CD14-positive monocyte (primary cell): ENCODE measurements around the gene HCN3. TPM values are rescaled to one million over a fixed set of nuclear protein-coding genes. Genes with fewer than 3 reads are reported as not detected.

Experiments
- DNase-seq, 3 donors: peaks; one replicate each; pipeline ENCODE4 v3.0.0-alpha.2; 2011 to 2022
- H2AFZ ChIP-seq: 2 replicates; pipeline ENCODE4 v1.6.0; 2012; ENCODE audit warnings: mild to moderate bottlenecking, low read depth, low read length, inconsistent platforms; ENCODE audit not compliant: insufficient read depth, poor library complexity, severe bottlenecking
- H3K27ac ChIP-seq, 2 donors: 1 replicate in 1 of 2; 2 replicates in 1 of 2; pipeline ENCODE4 v1.5.1; 2012 to 2013; ENCODE audit warnings: low read length in 2 of 2, control low read depth in 1 of 2, inconsistent platforms in 1 of 2, low read depth in 1 of 2, mild to moderate bottlenecking in 1 of 2
- H3K27me3 ChIP-seq, 2 donors: one replicate each; pipeline versions ENCODE4 v1.6.0 to v1.6.1; 2011 to 2013; ENCODE audit warnings: low read length in 2 of 2; ENCODE audit not compliant: control insufficient read depth in 2 of 2, insufficient read depth in 2 of 2
- H3K36me3 ChIP-seq, 2 donors: replicated peaks in 1 of 2; 1 replicate in 1 of 2; 2 replicates in 1 of 2; pipeline versions ENCODE4 v1.5.1 to v1.6.1; 2012 to 2013; ENCODE audit warnings: low read length in 2 of 2, control low read depth in 1 of 2, inconsistent platforms in 1 of 2, mild to moderate bottlenecking in 1 of 2; ENCODE audit not compliant: insufficient read depth in 2 of 2, control insufficient read depth in 1 of 2
- H3K4me1 ChIP-seq, 2 donors: 1 replicate in 1 of 2; 2 replicates in 1 of 2; pipeline versions ENCODE4 v1.5.1 to v1.6.1; 2012 to 2013; ENCODE audit warnings: low read length in 2 of 2, control low read depth in 1 of 2, inconsistent platforms in 1 of 2, mild to moderate bottlenecking in 1 of 2, moderate library complexity in 1 of 2; ENCODE audit not compliant: insufficient read depth in 2 of 2, control insufficient read depth in 1 of 2
- H3K4me2 ChIP-seq: replicated peaks from 2 replicates; pipeline ENCODE3; 2012; ENCODE audit warnings: low read length, moderate library complexity, mild to moderate bottlenecking; ENCODE audit not compliant: poor library complexity, severe bottlenecking; ENCODE audit errors: extremely low read depth
- H3K4me3 ChIP-seq, 3 experiments: fragments of 200-600 bp in 1 of 3; sonication (generic) in 1 of 3; replicated peaks in 1 of 3; 1 replicate in 2 of 3; 2 replicates in 1 of 3; pipeline ENCODE4 v1.5.1; 2011 to 2013; ENCODE audit warnings: low read length in 3 of 3, mild to moderate bottlenecking in 3 of 3, control low read depth in 2 of 3, low read depth in 2 of 3, inconsistent platforms in 1 of 3, moderate library complexity in 1 of 3
- H3K79me2 ChIP-seq: 2 replicates; pipeline ENCODE4 v1.6.0; 2012; ENCODE audit warnings: mild to moderate bottlenecking, control low read depth, inconsistent platforms, low read length, moderate library complexity; ENCODE audit not compliant: insufficient read depth
- H3K9ac ChIP-seq: 2 replicates; pipeline ENCODE4 v1.6.0; 2017; ENCODE audit warnings: low read length, mild to moderate bottlenecking; ENCODE audit not compliant: insufficient read depth, poor library complexity, severe bottlenecking
- H3K9me3 ChIP-seq, 2 donors: replicated peaks in 1 of 2; 1 replicate in 1 of 2; 2 replicates in 1 of 2; pipeline versions ENCODE4 v1.5.1 to v1.6.1; 2012 to 2013; ENCODE audit warnings: low read length in 2 of 2, control low read depth in 1 of 2; ENCODE audit not compliant: control insufficient read depth in 1 of 2, insufficient read depth in 1 of 2
- H4K20me1 ChIP-seq: 2 replicates; pipeline ENCODE4 v1.6.0; 2012; ENCODE audit warnings: mild to moderate bottlenecking, low read length, control low read depth, moderate library complexity; ENCODE audit not compliant: insufficient read depth
- H3K27ac Mint-ChIP-seq, 7 donors: one replicate each; pipeline ENCODE4 v1.8.0; 2020; ENCODE audit warnings: mild to moderate bottlenecking in 7 of 7, mixed read lengths in 7 of 7, moderate library complexity in 6 of 7, inconsistent platforms in 2 of 7
- H3K27me3 Mint-ChIP-seq, 3 donors: one replicate each; pipeline ENCODE4 v1.8.0; 2021 to 2022; ENCODE audit warnings: low read depth in 3 of 3, mild to moderate bottlenecking in 3 of 3, mixed read lengths in 3 of 3, moderate library complexity in 3 of 3, inconsistent platforms in 1 of 3
- H3K36me3 Mint-ChIP-seq, 2 donors: one replicate each; pipeline ENCODE4 v1.8.0; 2020; ENCODE audit warnings: mixed read lengths in 2 of 2, inconsistent platforms in 1 of 2, mild to moderate bottlenecking in 1 of 2
- H3K4me1 Mint-ChIP-seq: one replicate; pipeline ENCODE4 v1.8.0; 2020; ENCODE audit warnings: mild to moderate bottlenecking, mixed read lengths
- H3K4me3 Mint-ChIP-seq, 2 donors: one replicate each; pipeline ENCODE4 v1.8.0; 2020; ENCODE audit warnings: mild to moderate bottlenecking in 2 of 2, mixed read lengths in 2 of 2, moderate library complexity in 1 of 2
- H3K9me3 Mint-ChIP-seq, 7 donors: one replicate each; pipeline ENCODE4 v1.8.0; 2020 to 2022; ENCODE audit warnings: mixed read lengths in 7 of 7, mild to moderate bottlenecking in 6 of 7, moderate library complexity in 6 of 7, inconsistent platforms in 2 of 7
- CTCF ChIP-seq: fragments of 200-600 bp; IDR thresholded peaks from one replicate; pipeline ENCODE4 v1.8.0; 2022; ENCODE audit warnings: antibody characterized with exemption, mild to moderate bottlenecking
- WGBS: methylation state at CpG from one replicate; pipeline ENCODE4 v1.1.5; 2013; ENCODE audit warnings: missing lambda C conversion rate; ENCODE audit not compliant: insufficient coverage; 5-methylcytosine and 5-hydroxymethylcytosine counted together
- intact Hi-C, 2 donors: fragments of 100-400 bp; cut with micrococcal nuclease; formaldehyde crosslinking; loops; one replicate each; pipeline versions ENCODE4 v1.15.0 to v1.15.1; 2023
- polyA plus RNA-seq, 3 donors: library from polyadenylated mRNA; depleted of rRNA in 1 of 3; unstranded in 2 of 3; stranded (reverse) in 1 of 3; fragments of 300-500 nt in 2 of 3; fragments of >200 nt in 1 of 3; fragmentation: Illumina TruSeq in 2 of 3; gene quantifications; 1 replicate in 2 of 3; 2 replicates in 1 of 3; pipeline ENCODE4 v1.2.3, GENCODE V29; 2012 to 2021

Gene HCN3
- polyA plus RNA-seq, 3 donors = 0.15 to 2.3 TPM; not detected in 1

- Mint-ChIP-seq H3K27ac (peak overlapping the region in 3 of 7 donors; percentile 33 to 61 (median 58)), H3K27me3 (peaks cover 2 to 7% (median 2%) of the 10 kb centered on the region in 3 donors), H3K36me3 (peaks cover 22 to 27% of the 10 kb centered on the region in 2 donors), H3K4me1 (peaks cover 41% of the 10 kb centered on the region), H3K9me3 (peaks cover 0 to 1% (median 0%) of the 10 kb centered on the region in 7 donors), H3K4me3 (peak overlapping the region; percentile 74 to 87)
- peak overlapping the region; percentile 73 for H2AFZ ChIP-seq
- H3K4me2 ChIP-seq = peak overlapping the region; percentile 88
- peak overlapping the region; percentile 18 to 75 (median 30) for H3K4me3 ChIP-seq
- no peaks in the 10 kb centered on the region for H3K27me3 ChIP-seq
- intact Hi-C loops = loop anchor here (5.0 kb wide), 2 partner anchors 43 to 68 kb away; partner anchors contain the start of gene HCN3 (in 1 of the 2)
- H3K36me3 ChIP-seq = peaks cover 0 to 17% of the 10 kb centered on the region in 2 donors
- no peak overlapping the region for H3K27ac ChIP-seq
- peak overlapping the region; percentile 33 for H3K9ac ChIP-seq
- H3K9me3 ChIP-seq = no peaks in the 10 kb centered on the region
- WGBS = 36% methylated on average over 6 of the region's 11 CpGs
- peaks cover 28 to 48% of the 10 kb centered on the region in 2 donors for H3K4me1 ChIP-seq
- H4K20me1 ChIP-seq = peaks cover 17% of the 10 kb centered on the region
- no peak for TF ChIP-seq CTCF
- no peak for DNase-seq
- H3K79me2 ChIP-seq = peaks cover 16% of the 10 kb centered on the region
These were observed 43.0 kb downstream of the HCN3 start for GRCh38 chr1:155320252-155320651.

- Histone ChIP-seq H4K20me1 (peaks cover 17% of the 10 kb centered on the region), H3K4me1 (peaks cover 31 to 55% of the 10 kb centered on the region in 2 donors), H2AFZ (peak within 1 kb of the TSS; percentile 73), H3K79me2 (peaks cover 16% of the 10 kb centered on the region), H3K4me2 (peak within 1 kb of the TSS; percentile 88), H3K27ac (no peak within 1 kb of the TSS), H3K36me3 (peaks cover 0 to 17% of the 10 kb centered on the region in 2 donors), H3K4me3 (peak within 1 kb of the TSS; percentile 18 to 75 (median 30)), H3K9ac (peak within 1 kb of the TSS; percentile 33), H3K9me3 (no peaks in the 10 kb centered on the region), H3K27me3 (no peaks in the 10 kb centered on the region)
- H3K9me3 Mint-ChIP-seq = no peaks in the 10 kb centered on the region
- peak; percentile 49 to 53 (median 50) for DNase-seq
- peaks cover 22% of the 10 kb centered on the region in 2 donors for H3K36me3 Mint-ChIP-seq
- H3K4me1 Mint-ChIP-seq = peaks cover 47% of the 10 kb centered on the region
- intact Hi-C loops = loop anchor here (5.0 kb wide), 2 partner anchors 44 to 69 kb away; partner anchors contain the start of gene HCN3 (in 1 of the 2)
- no peak for TF ChIP-seq CTCF
- H3K27me3 Mint-ChIP-seq = peaks cover 2 to 7% (median 2%) of the 10 kb centered on the region in 3 donors
- H3K4me3 Mint-ChIP-seq = peak within 1 kb of the TSS; percentile 74 to 87
- H3K27ac Mint-ChIP-seq = peak within 1 kb of the TSS in 5 of 7 donors; percentile 16 to 61 (median 48)
- WGBS = 20% methylated on average over 44 of the region's 51 CpGs
These were observed 43.7 kb downstream of the HCN3 start, which contains the start of gene RUSC1 for GRCh38 chr1:155320661-155321617. Gene RUSC1, plus strand, starts transcription at chr1:155320894. Its CDS starts 880 bp downstream, at chr1:155321774.
